SK-N-MC (cell line): ENCODE measurements around the gene RNF5.

Source experiments
- EZH2 ChIP-seq: fragments of 200-600 bp; sonication (generic); IDR thresholded peaks from one replicate; pipeline ENCODE4 v1.6.1; 2017; ENCODE audit warnings: antibody characterized with exemption
- FOXP2 ChIP-seq: optimal IDR thresholded peaks from 2 replicates; pipeline ENCODE3; 2011; ENCODE audit warnings: mild to moderate bottlenecking, moderate library complexity; ENCODE audit not compliant: insufficient read depth; ENCODE audit errors: extremely low read length, control extremely low read depth
- POLR2AphosphoS5 ChIP-seq: IDR thresholded peaks from 2 replicates; pipeline ENCODE4 v1.6.1; 2012; ENCODE audit warnings: mild to moderate bottlenecking, low read depth, low read length, borderline replicate concordance

DNA sequence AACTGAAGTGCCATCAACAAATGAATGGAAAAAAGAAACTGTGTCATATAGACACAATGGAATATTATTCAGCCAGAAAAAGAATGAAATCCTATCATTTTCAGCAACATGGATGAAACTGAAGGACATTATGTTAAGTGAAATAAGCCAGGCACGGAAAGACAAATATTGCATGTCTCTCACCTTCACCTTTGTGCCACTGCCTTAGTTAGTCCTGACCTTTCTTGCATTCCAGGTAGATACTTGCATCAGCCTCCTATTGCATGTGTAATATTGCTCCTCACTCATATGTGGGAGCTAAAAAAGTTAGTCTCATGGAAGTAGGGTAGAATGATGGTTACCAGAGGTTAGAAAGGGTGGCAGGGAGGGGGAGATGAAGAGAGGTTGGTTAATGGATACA is 30.8 kb downstream of the RNF5 start:
- no peak for TF ChIP-seq EZH2
- TF ChIP-seq POLR2AphosphoS5 = no peak
- no peak for TF ChIP-seq FOXP2
